Smooth muscle cell (in vitro differentiated cells): ENCODE measurements around the gene FSIP1. TPM values are rescaled to one million over a fixed set of nuclear protein-coding genes. Genes with fewer than 3 reads are reported as not detected.
A peak's percentile ranks its signal among the peaks of the same experiment; 100 is the strongest.

ENCODE experiments used
- DNase-seq: peaks from one replicate; lab custom pipeline; 2025; ENCODE audit not compliant: unreplicated experiment; lab: John Stamatoyannopoulos, UW
- H2AFZ ChIP-seq: fragments of 200-600 bp; sonication (generic); 2 replicates; pipeline ENCODE4 v1.6.0; 2016; ENCODE audit warnings: antibody characterized with exemption, low read depth, mild to moderate bottlenecking
- H3F3A ChIP-seq: fragments of 200-600 bp; sonication (generic); 2 replicates; pipeline ENCODE4 v1.6.0; 2017; ENCODE audit warnings: antibody characterized with exemption, low read depth
- H3K27ac ChIP-seq: fragments of 200-600 bp; sonication (generic); 2 replicates; pipeline ENCODE4 v1.5.1; 2016; ENCODE audit warnings: low read depth, mild to moderate bottlenecking
- H3K27me3 ChIP-seq: fragments of 200-600 bp; sonication (generic); 2 replicates; pipeline ENCODE4 v1.6.1; 2016; ENCODE audit warnings: low read depth, mild to moderate bottlenecking
- H3K36me3 ChIP-seq: fragments of 200-600 bp; sonication (generic); 2 replicates; pipeline ENCODE4 v1.5.1; 2016; ENCODE audit warnings: low read depth
- H3K4me1 ChIP-seq: fragments of 200-600 bp; sonication (generic); 2 replicates; pipeline ENCODE4 v1.5.1; 2016; ENCODE audit warnings: low read depth
- H3K4me2 ChIP-seq: fragments of 200-600 bp; sonication (generic); 2 replicates; pipeline ENCODE4 v1.6.0; 2016; ENCODE audit warnings: mild to moderate bottlenecking
- H3K4me3 ChIP-seq: fragments of 200-600 bp; sonication (generic); 2 replicates; pipeline ENCODE4 v1.5.1; 2016; ENCODE audit warnings: mild to moderate bottlenecking
- H3K79me2 ChIP-seq: fragments of 200-600 bp; sonication (generic); 2 replicates; pipeline ENCODE4 v1.6.0; 2016; ENCODE audit warnings: low read depth, mild to moderate bottlenecking
- H3K9ac ChIP-seq: fragments of 200-600 bp; sonication (generic); 2 replicates; pipeline ENCODE4 v1.6.0; 2016; ENCODE audit warnings: low read depth
- H3K9me3 ChIP-seq: fragments of 200-600 bp; sonication (generic); replicated peaks from 2 replicates; pipeline ENCODE4 v1.5.1; 2016; ENCODE audit warnings: low read depth
- H4K20me1 ChIP-seq: fragments of 200-600 bp; sonication (generic); 2 replicates; pipeline ENCODE4 v1.6.0; 2016; ENCODE audit warnings: low read depth
- WGBS: methylation state at CpG from one replicate; pipeline ENCODE4 v1.1.7; 2016; ENCODE audit warnings: low lambda C conversion rate; 5-methylcytosine and 5-hydroxymethylcytosine counted together
- polyA plus RNA-seq: library from polyadenylated mRNA; unstranded; fragments of >200 nt; fragmentation: Nextera tagmentation; extraction: Ambion mirVana; gene quantifications from 2 replicates; pipeline ENCODE4 v1.2.1, GENCODE V29; 2016
- total RNA-seq: library from RNA; depleted of rRNA; stranded (reverse); fragments of >200 nt; gene quantifications from 2 replicates; pipeline ENCODE4 v1.2.3, GENCODE V29; 2014
- TF ChIP-seq, protein P1 (sequence below): fragments of 200-600 bp; sonication (generic); IDR thresholded peaks from 2 replicates; pipeline ENCODE4 v1.5.1; 2017; ENCODE audit warnings: borderline replicate concordance, mild to moderate bottlenecking, antibody characterized with exemption; ENCODE audit not compliant: insufficient read depth, poor library complexity, severe bottlenecking

FSIP1 gene
- total and polyA plus RNA-seq, 2 experiments from 2014 or later: 0.13 to 0.43 TPM

DNA sequence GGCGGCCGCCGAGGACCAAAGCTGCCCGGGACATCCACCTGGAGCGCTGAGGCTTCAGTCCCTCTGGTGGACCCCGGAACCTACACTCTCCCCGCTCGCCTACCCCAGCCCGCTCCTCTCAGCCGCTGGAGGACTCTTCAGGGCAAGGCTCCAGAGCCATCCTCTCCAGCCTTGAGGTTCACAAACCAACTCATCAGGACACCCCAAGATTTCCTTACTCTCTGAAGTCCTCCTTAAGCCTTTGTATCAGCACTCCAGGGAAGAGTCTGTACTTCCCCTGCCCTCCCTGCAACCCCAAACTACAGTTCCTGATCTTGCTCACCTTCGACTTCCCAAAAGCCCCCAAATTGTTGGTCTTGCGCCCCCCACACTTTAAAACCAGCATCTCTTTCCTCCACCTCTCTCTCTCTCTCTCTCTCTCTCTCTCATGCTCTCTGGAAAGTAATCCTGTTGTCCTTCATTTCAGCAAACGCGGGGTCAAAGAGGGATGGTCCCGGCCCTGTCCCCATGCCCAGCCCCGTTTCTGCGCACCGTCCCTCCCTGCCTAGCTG lies 201.3 kb downstream of the FSIP1 start:
- WGBS: 6% methylated on average over 18 of the region's 18 CpGs
- Histone ChIP-seq H3K9ac (peak overlapping the region; percentile 85), H3K4me1 (peaks cover 9% of the 10 kb centered on the region), H4K20me1 (peaks cover 53% of the 10 kb centered on the region), H3K4me2 (peak overlapping the region; percentile 92), H2AFZ (no peak overlapping the region), H3K36me3 (peaks cover 15% of the 10 kb centered on the region), H3K79me2 (peaks cover 38% of the 10 kb centered on the region), H3K9me3 (no peaks in the 10 kb centered on the region), H3K27me3 (no peaks in the 10 kb centered on the region), H3F3A (peaks cover 46% of the 10 kb centered on the region), H3K4me3 (peak overlapping the region; percentile 63), H3K27ac (peak overlapping the region; percentile 22)
- no peak for DNase-seq
- TF ChIP-seq, protein P1, sequence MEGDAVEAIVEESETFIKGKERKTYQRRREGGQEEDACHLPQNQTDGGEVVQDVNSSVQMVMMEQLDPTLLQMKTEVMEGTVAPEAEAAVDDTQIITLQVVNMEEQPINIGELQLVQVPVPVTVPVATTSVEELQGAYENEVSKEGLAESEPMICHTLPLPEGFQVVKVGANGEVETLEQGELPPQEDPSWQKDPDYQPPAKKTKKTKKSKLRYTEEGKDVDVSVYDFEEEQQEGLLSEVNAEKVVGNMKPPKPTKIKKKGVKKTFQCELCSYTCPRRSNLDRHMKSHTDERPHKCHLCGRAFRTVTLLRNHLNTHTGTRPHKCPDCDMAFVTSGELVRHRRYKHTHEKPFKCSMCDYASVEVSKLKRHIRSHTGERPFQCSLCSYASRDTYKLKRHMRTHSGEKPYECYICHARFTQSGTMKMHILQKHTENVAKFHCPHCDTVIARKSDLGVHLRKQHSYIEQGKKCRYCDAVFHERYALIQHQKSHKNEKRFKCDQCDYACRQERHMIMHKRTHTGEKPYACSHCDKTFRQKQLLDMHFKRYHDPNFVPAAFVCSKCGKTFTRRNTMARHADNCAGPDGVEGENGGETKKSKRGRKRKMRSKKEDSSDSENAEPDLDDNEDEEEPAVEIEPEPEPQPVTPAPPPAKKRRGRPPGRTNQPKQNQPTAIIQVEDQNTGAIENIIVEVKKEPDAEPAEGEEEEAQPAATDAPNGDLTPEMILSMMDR: no peak

DNA sequence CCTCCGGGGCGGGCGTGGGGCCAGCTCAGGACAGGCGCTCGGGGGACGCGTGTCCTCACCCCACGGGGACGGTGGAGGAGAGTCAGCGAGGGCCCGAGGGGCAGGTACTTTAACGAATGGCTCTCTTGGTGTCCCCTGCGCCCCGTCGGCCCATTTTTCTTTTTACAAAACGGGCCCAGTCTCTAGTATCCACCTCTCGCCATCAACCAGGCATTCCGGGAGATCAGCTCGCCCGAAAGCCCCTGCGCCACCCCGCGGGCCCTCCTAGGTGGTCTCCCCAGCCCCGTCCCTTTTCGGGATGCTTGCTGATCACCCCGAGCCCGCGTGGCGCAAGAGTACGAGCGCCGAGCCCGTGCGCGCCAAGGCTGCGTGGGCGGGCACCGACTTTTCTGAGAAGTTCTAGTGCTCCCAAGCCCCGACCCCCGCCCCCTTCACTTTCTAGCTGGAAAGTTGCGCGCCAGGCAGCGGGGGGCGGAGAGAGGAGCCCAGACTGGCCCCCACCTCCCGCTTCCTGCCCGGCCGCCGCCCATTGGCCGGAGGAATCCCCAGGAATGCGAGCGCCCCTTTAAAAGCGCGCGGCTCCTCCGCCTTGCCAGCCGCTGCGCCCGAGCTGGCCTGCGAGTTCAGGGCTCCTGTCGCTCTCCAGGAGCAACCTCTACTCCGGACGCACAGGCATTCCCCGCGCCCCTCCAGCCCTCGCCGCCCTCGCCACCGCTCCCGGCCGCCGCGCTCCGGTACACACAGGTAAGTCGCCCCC lies 202.0 kb downstream of the FSIP1 start, which contains the start of gene THBS1:
Gene THBS1 (plus strand): TSS at position 595 of the 757 bp plus-strand sequence. CDS start 779 bp downstream, outside the sequence.
- Histone ChIP-seq H3K79me2 (peaks cover 38% of the 10 kb centered on the region), H3K4me2 (peak within 1 kb of the TSS; percentile 92), H2AFZ (peak within 1 kb of the TSS; percentile 56), H3K9me3 (no peaks in the 10 kb centered on the region), H3K27me3 (no peaks in the 10 kb centered on the region), H3K4me1 (peaks cover 9% of the 10 kb centered on the region), H3K36me3 (peaks cover 15% of the 10 kb centered on the region), H3K27ac (peak within 1 kb of the TSS; percentile 96), H3F3A (peaks cover 41% of the 10 kb centered on the region), H4K20me1 (peaks cover 47% of the 10 kb centered on the region), H3K9ac (peak within 1 kb of the TSS; percentile 85), H3K4me3 (peak within 1 kb of the TSS; percentile 63)
- TF ChIP-seq, protein P1: no peak
- WGBS: under 1% methylated on average over 59 of the region's 74 CpGs
- DNase-seq: peak; percentile 80

DNA sequence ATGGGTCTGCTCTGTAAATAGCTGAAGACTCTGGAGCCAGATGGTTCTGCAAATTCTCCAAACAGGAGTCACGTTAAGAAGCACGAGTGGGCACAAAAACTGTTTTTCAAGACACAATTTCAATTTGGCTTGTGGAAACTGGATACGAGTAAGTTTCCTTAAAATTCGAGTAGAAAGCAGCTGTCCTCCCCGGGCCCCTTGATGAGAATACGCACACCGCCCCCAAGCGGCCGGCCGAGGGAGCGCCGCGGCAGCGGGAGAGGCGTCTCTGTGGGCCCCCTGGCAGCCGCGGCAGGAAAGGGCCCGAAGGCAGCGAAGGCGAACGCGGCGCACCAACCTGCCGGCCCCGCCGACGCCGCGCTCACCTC lies 202.5 kb downstream of the FSIP1 start:
- Histone ChIP-seq H3K79me2 (peaks cover 38% of the 10 kb centered on the region), H3K4me3 (peak overlapping the region; percentile 63), H3K4me1 (peaks cover 9% of the 10 kb centered on the region), H3K9me3 (no peaks in the 10 kb centered on the region), H3K4me2 (peak overlapping the region; percentile 92), H3K27me3 (no peaks in the 10 kb centered on the region), H3K27ac (peak overlapping the region; percentile 96), H4K20me1 (peaks cover 41% of the 10 kb centered on the region), H3K36me3 (peaks cover 12% of the 10 kb centered on the region), H3F3A (peaks cover 35% of the 10 kb centered on the region), H2AFZ (peak overlapping the region; percentile 56), H3K9ac (peak overlapping the region; percentile 85)
- WGBS: 3% methylated on average over 15 of the region's 29 CpGs
- TF ChIP-seq, protein P1: peak; percentile 96
- DNase-seq: peak; percentile 91
